Choroid plexus epithelial cell (primary cell): ENCODE data around the gene ST8SIA6.

Source experiments
- DNase-seq: peaks from one replicate; pipeline ENCODE4 v3.0.0-alpha.2; 2010; ENCODE audit warnings: low read depth
- H3K4me3 ChIP-seq: 2 replicates; pipeline ENCODE4 v1.5.1; 2011; ENCODE audit warnings: low read depth, mild to moderate bottlenecking, control low read depth, low read length, moderate library complexity
- TF ChIP-seq, protein P1 (sequence below): conservative IDR thresholded peaks from 2 replicates; pipeline ENCODE4 v1.5.1; 2011; ENCODE audit warnings: low read depth, mild to moderate bottlenecking, control low read depth, inconsistent platforms, low read length, moderate library complexity

The ST8SIA6 gene

DNA sequence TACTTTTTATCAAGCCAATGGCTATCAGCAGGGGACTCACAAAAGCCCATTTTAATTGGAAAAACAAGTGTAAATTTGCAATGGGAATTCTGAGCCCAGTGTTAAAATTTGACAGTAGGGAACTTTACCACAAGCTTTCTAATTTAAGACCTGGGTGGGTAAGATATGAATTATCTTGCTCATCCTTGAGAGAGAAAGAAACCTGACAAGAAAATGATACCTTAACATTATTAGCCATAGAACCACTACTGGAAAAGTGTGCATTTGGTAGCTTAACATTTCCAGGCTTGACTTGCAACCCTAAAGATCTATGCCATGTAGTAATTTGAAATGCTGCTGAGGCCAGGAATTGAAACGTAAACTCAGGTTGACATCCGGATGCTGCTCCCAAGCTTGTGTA, 2.7 kb upstream of the ST8SIA6 start:
- H3K4me3 ChIP-seq, result no peak overlapping the region
- no peak for DNase-seq
- TF ChIP-seq, protein P1, sequence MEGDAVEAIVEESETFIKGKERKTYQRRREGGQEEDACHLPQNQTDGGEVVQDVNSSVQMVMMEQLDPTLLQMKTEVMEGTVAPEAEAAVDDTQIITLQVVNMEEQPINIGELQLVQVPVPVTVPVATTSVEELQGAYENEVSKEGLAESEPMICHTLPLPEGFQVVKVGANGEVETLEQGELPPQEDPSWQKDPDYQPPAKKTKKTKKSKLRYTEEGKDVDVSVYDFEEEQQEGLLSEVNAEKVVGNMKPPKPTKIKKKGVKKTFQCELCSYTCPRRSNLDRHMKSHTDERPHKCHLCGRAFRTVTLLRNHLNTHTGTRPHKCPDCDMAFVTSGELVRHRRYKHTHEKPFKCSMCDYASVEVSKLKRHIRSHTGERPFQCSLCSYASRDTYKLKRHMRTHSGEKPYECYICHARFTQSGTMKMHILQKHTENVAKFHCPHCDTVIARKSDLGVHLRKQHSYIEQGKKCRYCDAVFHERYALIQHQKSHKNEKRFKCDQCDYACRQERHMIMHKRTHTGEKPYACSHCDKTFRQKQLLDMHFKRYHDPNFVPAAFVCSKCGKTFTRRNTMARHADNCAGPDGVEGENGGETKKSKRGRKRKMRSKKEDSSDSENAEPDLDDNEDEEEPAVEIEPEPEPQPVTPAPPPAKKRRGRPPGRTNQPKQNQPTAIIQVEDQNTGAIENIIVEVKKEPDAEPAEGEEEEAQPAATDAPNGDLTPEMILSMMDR, result no peak

DNA sequence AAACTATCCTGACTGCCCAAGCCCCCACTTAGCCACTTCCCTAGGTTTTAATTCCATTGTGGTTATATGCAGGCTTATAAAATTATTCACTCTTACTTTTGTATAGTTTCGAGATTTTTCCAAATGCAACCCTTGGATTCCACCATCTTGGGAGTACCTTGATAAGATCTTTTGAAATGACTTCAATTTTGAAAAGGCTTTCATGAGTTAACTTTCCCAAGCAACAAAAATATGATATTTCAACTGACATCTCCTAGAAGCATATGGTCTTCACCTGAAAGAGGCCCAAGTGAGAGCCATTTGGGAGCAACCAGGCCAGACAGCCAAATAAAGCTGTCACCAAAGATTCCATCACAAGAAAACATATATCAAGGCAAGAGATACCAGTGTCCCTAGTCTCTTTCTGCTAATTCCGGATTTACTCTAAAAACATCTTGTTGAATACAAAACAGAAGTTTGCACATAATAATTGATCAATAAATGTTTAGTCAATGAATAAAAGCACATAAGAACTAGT, 1.7 kb upstream of the ST8SIA6 start:
- H3K4me3 ChIP-seq, result no peak overlapping the region
- TF ChIP-seq, protein P1, result no peak
- no peak for DNase-seq

DNA sequence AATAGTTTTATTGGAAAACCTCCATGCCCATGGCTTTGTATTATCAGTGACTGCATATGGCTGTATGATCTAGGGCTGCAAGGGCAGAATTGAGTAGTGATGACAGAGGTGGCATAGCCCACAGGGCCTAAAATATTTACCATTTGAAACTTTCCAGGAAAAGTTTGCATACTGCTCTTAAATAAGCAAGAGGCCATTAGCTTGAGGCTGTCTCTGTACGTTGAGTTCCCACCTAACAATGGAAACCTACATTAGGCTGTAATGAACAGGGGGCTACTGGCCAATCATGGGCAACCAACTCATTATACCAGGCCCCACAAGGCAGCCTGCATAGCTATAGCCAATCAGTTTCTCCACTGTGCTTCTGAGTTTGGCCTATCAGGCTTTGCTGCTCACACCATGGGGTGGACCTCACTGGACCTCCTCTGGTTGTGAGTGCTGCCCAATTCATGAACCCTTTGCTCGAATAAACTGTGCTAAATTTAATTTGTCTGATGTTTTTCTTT, 673 bp upstream of the ST8SIA6 start:
- DNase-seq, result no peak
- TF ChIP-seq, protein P1, result no peak
- no peak overlapping the region for H3K4me3 ChIP-seq

DNA sequence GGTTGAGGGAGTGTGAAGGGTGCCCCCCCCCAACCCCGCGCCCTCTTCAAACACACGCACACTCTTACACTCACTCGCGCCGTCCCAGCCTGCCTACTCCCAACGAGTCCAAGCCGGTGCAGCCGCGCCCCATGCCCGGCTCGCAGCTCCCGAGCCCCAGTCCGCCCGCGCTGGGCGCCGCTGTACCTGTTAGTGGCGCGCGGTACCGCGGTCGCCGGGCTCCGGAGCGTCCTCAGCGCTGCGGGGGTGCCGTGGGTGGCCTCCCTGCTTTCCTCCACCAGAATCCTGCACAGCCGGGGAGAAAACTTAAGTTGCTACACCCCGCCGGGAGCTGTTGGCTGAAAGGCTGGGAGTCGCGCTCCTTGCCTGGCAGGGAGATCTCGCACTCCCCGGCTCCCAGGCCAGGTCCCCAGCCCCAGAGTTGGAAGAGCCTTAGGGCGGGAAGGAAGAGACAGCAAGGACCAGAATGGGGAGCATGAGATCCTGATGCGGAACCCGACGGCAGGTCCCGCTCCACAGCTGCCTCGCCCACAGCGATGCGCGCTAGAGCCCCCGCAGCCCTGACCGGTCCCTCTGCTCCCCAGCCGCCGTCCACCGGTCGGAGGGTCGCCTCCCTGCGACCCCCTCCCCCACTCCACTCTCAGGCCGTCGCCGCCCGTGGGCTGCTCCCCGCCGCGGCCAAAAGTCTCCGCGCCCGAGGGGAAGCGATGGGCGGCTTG, 863 bp downstream of the ST8SIA6 start:
- peak; percentile 25 for DNase-seq
- TF ChIP-seq, protein P1, result no peak
- H3K4me3 ChIP-seq, result peak overlapping the region; percentile 57

DNA sequence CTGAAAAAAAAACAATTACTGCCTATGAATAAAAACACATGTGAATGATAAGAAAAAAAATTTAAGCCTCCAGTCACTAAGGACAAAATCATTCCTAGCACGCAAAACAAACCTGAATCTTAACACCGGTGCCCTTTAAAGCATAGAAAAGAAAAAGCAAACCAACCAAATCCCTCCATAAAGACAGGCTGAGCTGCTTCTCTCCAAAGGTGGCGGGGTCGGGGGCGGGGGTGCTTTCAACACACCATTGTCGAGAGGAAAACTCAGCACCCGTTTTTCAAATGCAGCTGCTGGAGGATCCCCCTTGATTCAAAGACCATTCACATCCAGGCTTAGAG, 1.4 kb downstream of the ST8SIA6 start:
- DNase-seq, result no peak
- TF ChIP-seq, protein P1, result no peak
- H3K4me3 ChIP-seq, result peak overlapping the region; percentile 57

DNA sequence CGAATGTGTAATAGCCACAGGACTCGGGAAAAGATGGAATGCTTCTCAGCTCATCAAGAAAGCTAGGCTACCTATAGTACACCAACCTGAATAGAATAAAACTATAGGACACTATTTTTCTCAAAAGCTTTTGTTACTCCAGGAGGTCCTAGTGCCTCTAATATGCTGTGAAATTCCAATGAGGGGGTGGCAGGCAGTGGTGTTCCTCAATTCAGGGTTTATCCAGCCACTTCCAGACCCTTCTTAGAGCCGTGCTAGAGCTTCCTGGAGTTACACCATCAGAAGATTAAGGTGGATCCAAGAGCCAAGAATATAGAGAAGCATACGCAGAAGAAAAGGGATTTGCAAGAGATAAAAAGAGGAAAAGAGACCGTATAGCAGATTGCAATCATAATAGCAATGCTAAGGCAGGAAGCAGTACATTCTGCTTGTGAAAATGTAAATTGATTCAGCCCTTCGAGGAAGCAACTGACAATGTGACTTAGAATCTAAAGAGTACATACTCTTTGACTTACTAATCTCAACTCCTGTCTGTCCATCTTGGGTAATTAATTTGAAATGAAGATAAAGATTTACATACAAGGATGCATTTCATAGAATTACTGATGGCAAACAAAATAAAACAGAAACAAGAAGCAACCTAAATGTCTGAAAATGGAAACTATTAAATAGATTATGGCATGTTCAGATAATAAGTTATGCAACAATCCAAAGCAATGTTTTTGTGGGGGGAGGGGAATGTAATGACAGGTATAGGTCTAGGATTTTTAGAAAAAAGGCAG, 2.1 kb downstream of the ST8SIA6 start:
- H3K4me3 ChIP-seq, result no peak overlapping the region
- TF ChIP-seq, protein P1, result no peak

More for the DNA sequence above, 2.1 kb downstream of the ST8SIA6 start:
- no peak for DNase-seq
